HepG2 (cell line): Measurements from ENCODE around the gene ITSN2.

ENCODE experiments used
- CBFB ChIP-seq: sonication (generic); formaldehyde crosslinking; IDR thresholded peaks from 2 replicates; pipeline ENCODE4 v1.4.0; 2020; ENCODE audit warnings: missing genetic modification reagents
- CTCF ChIP-seq: sonication (generic); formaldehyde crosslinking; IDR thresholded peaks from 2 replicates; pipeline ENCODE4 v1.5.0; 2020; ENCODE audit warnings: mild to moderate bottlenecking, missing genetic modification reagents, moderate library complexity
- EP300 ChIP-seq, 3 experiments: sonication (generic) in 1 of 3; formaldehyde crosslinking in 1 of 3; IDR thresholded peaks; 2 replicates each; pipeline versions ENCODE4 v1.5.1 to v1.6.1; 2011 to 2020; ENCODE audit warnings: low read depth in 2 of 3, low read length in 2 of 3, borderline replicate concordance in 1 of 3, improper control_type of control experiment in 1 of 3, mild to moderate bottlenecking in 1 of 3, missing genetic modification reagents in 1 of 3, moderate library complexity in 1 of 3
- FOSL1 ChIP-seq: sonication (generic); formaldehyde crosslinking; IDR thresholded peaks from 2 replicates; pipeline ENCODE4 v1.9.0; 2021; ENCODE audit warnings: missing genetic modification reagents, borderline replicate concordance
- POLR2A ChIP-seq, 2 experiments: IDR thresholded peaks; 2 replicates each; pipeline ENCODE4 v1.6.1; 2011; ENCODE audit warnings: low read depth in 2 of 2, low read length in 2 of 2, mild to moderate bottlenecking in 1 of 2, moderate library complexity in 1 of 2; ENCODE audit not compliant: insufficient read depth in 1 of 2
- REST ChIP-seq, 2 experiments: IDR thresholded peaks; 2 replicates each; pipeline ENCODE4 v1.6.1; 2011 to 2012; ENCODE audit warnings: low read length in 2 of 2, borderline replicate concordance in 1 of 2, low read depth in 1 of 2, mild to moderate bottlenecking in 1 of 2, moderate library complexity in 1 of 2
- TAF1 ChIP-seq: sonication (generic); formaldehyde crosslinking; IDR thresholded peaks from 2 replicates; pipeline ENCODE4 v1.4.0; 2020; ENCODE audit warnings: missing genetic modification reagents
- ZFX ChIP-seq: sonication (generic); formaldehyde crosslinking; IDR thresholded peaks from 2 replicates; pipeline ENCODE4 v1.4.0; 2020; ENCODE audit warnings: mild to moderate bottlenecking, low read depth, missing genetic modification reagents, moderate library complexity
- TF ChIP-seq, protein P1 (sequence below): sonication (generic); formaldehyde crosslinking; IDR thresholded peaks from 2 replicates; pipeline ENCODE4 v1.4.0; 2020; ENCODE audit warnings: mild to moderate bottlenecking, missing genetic modification reagents

DNA sequence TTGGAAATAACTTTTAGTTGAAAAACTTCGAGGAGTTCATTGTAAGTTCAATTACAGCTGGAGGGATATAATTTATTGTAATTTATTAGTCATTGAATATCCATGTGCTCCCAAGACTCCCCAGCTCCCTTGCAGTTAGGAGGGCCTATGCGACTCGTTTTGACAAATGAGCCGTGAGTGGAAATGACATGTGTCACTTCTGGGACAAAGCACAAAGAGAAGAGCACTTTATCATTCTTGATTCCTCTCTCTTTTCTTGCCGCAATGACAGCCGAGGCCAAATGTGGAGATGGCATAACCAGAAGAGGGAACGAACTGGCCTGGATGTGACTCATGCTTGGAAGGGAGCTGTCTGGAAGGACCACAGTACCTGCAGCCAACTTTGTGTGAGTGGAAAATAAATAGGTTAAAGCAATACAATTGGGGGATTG lies 44.2 kb upstream of the ITSN2 start:
- TF ChIP-seq CTCF (no peak), EP300 (IDR thresholded peaks at IDR 0.05; ENCODE audit: low read depth in 2 of 2, low read length in 2 of 2) (no peak), EP300 (CRISPR knock-in tag; IDR thresholded peaks at IDR 0.05; ENCODE audit: borderline replicate concordance) (no peak), FOSL1 (CRISPR knock-in tag) (no peak), POLR2A (IDR thresholded peaks at IDR 0.05; ENCODE audit: insufficient read depth in 1 of 2, low read depth in 2 of 2, low read length in 2 of 2) (no peak), TAF1 (CRISPR knock-in tag) (no peak), CBFB (CRISPR knock-in tag) (no peak), REST (IDR thresholded peaks at IDR 0.05; ENCODE audit: borderline replicate concordance in 1 of 2, low read depth in 1 of 2, low read length in 2 of 2) (no peak), ZFX (CRISPR knock-in tag) (no peak)
- TF ChIP-seq, protein P1, sequence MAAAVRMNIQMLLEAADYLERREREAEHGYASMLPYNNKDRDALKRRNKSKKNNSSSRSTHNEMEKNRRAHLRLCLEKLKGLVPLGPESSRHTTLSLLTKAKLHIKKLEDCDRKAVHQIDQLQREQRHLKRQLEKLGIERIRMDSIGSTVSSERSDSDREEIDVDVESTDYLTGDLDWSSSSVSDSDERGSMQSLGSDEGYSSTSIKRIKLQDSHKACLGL, result no peak
